OCI-LY3 (cell line): Measurements from ENCODE around the gene GIPC2.

Experiments
- H2AFZ ChIP-seq: fragments of 200-600, 300-600 bp; shearing (Covaris generic); 2 replicates; pipeline ENCODE4 v1.6.0; 2014; ENCODE audit warnings: antibody characterized with exemption, low read depth, low read length
- H3K27ac ChIP-seq: fragments of 200-600, 300-600 bp; sonication (generic); 2 replicates; pipeline ENCODE4 v1.5.1; 2014; ENCODE audit warnings: mild to moderate bottlenecking, low read length, moderate library complexity, mixed read lengths
- H3K27me3 ChIP-seq: fragments of 200-600, 300-600 bp; sonication (generic); 2 replicates; pipeline ENCODE4 v1.6.1; 2014; ENCODE audit warnings: low read depth, low read length, mixed read lengths
- H3K36me3 ChIP-seq: fragments of 200-600, 300-600 bp; sonication (generic); replicated peaks from 2 replicates; pipeline ENCODE3; 2014; ENCODE audit warnings: low read depth, low read length, mixed read lengths
- H3K4me1 ChIP-seq: fragments of 300-600, 200-600 bp; sonication (generic); 2 replicates; pipeline ENCODE4 v1.6.1; 2014; ENCODE audit warnings: low read length, mixed read lengths
- H3K4me2 ChIP-seq: fragments of 200-600, 300-600 bp; sonication (generic); 2 replicates; pipeline ENCODE4 v1.6.1; 2014; ENCODE audit warnings: low read length, mixed read lengths
- H3K4me3 ChIP-seq: fragments of 300-600, 200-600 bp; sonication (generic); 2 replicates; pipeline ENCODE4 v1.5.1; 2014; ENCODE audit warnings: antibody characterized with exemption, mild to moderate bottlenecking, low read length, moderate library complexity
- H3K79me2 ChIP-seq: fragments of 300-600, 200-600 bp; shearing (Covaris generic); 2 replicates; pipeline ENCODE4 v1.6.1; 2014; ENCODE audit warnings: mild to moderate bottlenecking, low read length, mixed read lengths
- H3K9ac ChIP-seq: fragments of 300-600, 200-600 bp; shearing (Covaris generic); 2 replicates; pipeline ENCODE4 v1.6.0; 2014; ENCODE audit warnings: mild to moderate bottlenecking, low read length, moderate library complexity
- H3K9me3 ChIP-seq: fragments of 200-600, 300-600 bp; shearing (Covaris generic); 2 replicates; pipeline ENCODE4 v1.6.1; 2014; ENCODE audit warnings: low read length, mixed read lengths; ENCODE audit not compliant: insufficient read depth
- H4K20me1 ChIP-seq: fragments of 200-600, 300-600 bp; sonication (generic); 2 replicates; pipeline ENCODE4 v1.6.1; 2016; ENCODE audit warnings: low read length, mixed read lengths; ENCODE audit not compliant: insufficient read depth
- EZH2phosphoT487 ChIP-seq: fragments of 200-600 bp; shearing (Covaris generic); IDR thresholded peaks from 2 replicates; pipeline ENCODE4 v1.6.1; 2018; ENCODE audit warnings: antibody characterized with exemption, mixed run types, low read depth
- TF ChIP-seq, protein P1 (sequence below): fragments of 200-600, 300-600 bp; sonication (generic); IDR thresholded peaks from 2 replicates; pipeline ENCODE4 v1.5.1; 2014; ENCODE audit warnings: antibody characterized with exemption, low read length, low read depth

Gene GIPC2

DNA sequence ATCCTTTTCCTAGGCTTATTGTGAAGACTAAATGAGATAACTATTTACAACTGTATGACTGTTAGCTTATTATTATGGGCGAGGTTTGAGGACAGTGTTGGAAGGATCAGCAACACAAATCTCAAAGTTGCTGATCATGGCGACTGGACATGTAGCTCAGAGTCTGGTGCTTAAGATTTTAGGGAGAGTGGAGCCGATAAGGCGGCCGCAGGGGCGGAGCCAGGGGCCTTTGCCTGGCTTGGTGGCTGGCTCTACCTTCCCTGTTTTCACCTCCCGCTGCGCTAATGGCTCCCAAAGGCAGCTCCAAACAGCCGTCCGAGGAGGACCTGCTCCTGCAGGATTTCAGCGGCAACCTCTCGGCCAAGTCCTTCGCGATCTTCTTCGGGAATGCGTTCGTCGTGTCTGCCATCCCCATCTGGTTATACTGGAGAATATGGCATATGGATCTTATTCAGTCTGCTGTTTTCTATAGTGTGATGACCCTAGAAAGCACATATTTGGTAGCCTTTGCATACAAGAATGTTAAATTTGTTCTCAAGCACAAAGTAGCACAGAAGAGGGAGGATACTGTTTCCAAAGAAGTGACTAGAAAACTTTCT, 45.5 kb downstream of the GIPC2 start:
- Histone ChIP-seq H3K9me3 (no peaks in the 10 kb centered on the region), H3K9ac (no peak overlapping the region), H3K27ac (no peak overlapping the region), H2AFZ (no peak overlapping the region), H3K79me2 (no peaks in the 10 kb centered on the region), H3K4me2 (no peak overlapping the region), H3K36me3 (no peaks in the 10 kb centered on the region), H3K4me3 (no peak overlapping the region), H3K27me3 (no peaks in the 10 kb centered on the region), H4K20me1 (no peaks in the 10 kb centered on the region), H3K4me1 (no peaks in the 10 kb centered on the region)
- TF ChIP-seq EZH2phosphoT487, result no peak
- TF ChIP-seq, protein P1, sequence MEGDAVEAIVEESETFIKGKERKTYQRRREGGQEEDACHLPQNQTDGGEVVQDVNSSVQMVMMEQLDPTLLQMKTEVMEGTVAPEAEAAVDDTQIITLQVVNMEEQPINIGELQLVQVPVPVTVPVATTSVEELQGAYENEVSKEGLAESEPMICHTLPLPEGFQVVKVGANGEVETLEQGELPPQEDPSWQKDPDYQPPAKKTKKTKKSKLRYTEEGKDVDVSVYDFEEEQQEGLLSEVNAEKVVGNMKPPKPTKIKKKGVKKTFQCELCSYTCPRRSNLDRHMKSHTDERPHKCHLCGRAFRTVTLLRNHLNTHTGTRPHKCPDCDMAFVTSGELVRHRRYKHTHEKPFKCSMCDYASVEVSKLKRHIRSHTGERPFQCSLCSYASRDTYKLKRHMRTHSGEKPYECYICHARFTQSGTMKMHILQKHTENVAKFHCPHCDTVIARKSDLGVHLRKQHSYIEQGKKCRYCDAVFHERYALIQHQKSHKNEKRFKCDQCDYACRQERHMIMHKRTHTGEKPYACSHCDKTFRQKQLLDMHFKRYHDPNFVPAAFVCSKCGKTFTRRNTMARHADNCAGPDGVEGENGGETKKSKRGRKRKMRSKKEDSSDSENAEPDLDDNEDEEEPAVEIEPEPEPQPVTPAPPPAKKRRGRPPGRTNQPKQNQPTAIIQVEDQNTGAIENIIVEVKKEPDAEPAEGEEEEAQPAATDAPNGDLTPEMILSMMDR, result no peak

DNA sequence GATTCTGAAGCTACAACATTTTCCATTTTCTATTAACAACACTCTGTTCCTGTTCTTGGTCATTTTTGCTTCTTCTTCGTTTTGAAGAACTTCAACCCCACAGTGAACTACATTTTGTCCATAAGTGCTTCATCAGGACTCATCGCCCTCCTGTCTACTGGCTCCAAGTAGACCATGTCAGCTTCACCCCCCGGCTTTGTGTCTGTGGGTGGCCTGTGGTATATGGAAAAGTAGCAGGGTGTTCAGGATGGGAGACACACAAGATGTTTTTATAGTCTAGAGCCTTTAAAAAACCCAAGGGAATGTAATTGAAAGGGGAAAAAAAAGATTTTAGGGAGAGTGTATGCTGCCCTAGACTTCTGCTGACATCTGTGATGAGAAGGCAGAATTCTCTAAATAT, 46.1 kb downstream of the GIPC2 start:
- Histone ChIP-seq H3K4me2 (no peak overlapping the region), H3K4me1 (no peaks in the 10 kb centered on the region), H3K9ac (no peak overlapping the region), H3K9me3 (no peaks in the 10 kb centered on the region), H3K4me3 (no peak overlapping the region), H3K27ac (no peak overlapping the region), H3K36me3 (no peaks in the 10 kb centered on the region), H2AFZ (no peak overlapping the region), H3K79me2 (no peaks in the 10 kb centered on the region), H3K27me3 (no peaks in the 10 kb centered on the region), H4K20me1 (no peaks in the 10 kb centered on the region)
- no peak for TF ChIP-seq EZH2phosphoT487
- TF ChIP-seq, protein P1, result no peak

DNA sequence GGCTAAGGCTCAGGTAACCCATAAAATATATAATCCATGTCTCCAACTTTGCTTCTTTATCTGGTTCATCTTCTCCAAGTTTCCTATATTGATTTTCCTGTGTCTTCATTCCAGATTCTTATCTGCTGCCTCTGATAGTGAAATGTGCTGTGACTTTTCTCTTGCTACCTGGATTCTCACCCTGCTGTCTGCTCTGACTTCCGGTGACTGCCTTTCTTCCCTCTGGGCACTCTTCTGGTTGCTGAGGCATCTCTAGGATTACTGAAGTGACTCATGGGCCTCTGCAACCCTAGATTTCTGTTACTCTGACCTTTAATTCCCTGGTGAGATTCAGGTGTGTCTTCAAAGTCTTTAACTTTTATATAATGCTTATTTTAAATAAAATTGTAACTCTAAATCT, 46.9 kb downstream of the GIPC2 start:
- Histone ChIP-seq H4K20me1 (no peaks in the 10 kb centered on the region), H3K9ac (no peak overlapping the region), H3K9me3 (no peaks in the 10 kb centered on the region), H3K4me2 (no peak overlapping the region), H3K4me3 (no peak overlapping the region), H3K79me2 (no peaks in the 10 kb centered on the region), H3K27ac (no peak overlapping the region), H2AFZ (no peak overlapping the region), H3K36me3 (no peaks in the 10 kb centered on the region), H3K4me1 (no peaks in the 10 kb centered on the region), H3K27me3 (no peaks in the 10 kb centered on the region)
- TF ChIP-seq EZH2phosphoT487, result no peak

- Histone ChIP-seq H3K9me3 (no peaks in the 10 kb centered on the region), H3K27ac (no peak overlapping the region), H4K20me1 (no peaks in the 10 kb centered on the region), H3K4me1 (no peaks in the 10 kb centered on the region), H3K27me3 (no peaks in the 10 kb centered on the region), H2AFZ (no peak overlapping the region), H3K4me2 (no peak overlapping the region), H3K79me2 (no peaks in the 10 kb centered on the region), H3K9ac (no peak overlapping the region), H3K36me3 (no peaks in the 10 kb centered on the region), H3K4me3 (no peak overlapping the region)
- TF ChIP-seq, protein P1, result no peak
- TF ChIP-seq EZH2phosphoT487, result no peak
Observed at GRCh38 chr1:78093560-78093959, 47.8 kb downstream of the GIPC2 start.

GRCh38 chr1:78094639-78095038, 48.9 kb downstream of the GIPC2 start:
- no peaks in the 10 kb centered on the region for H3K36me3 ChIP-seq
- no peaks in the 10 kb centered on the region for H4K20me1 ChIP-seq
- H2AFZ ChIP-seq, result no peak overlapping the region
- H3K4me3 ChIP-seq, result no peak overlapping the region
- H3K27ac ChIP-seq, result no peak overlapping the region
- H3K79me2 ChIP-seq, result no peaks in the 10 kb centered on the region
- H3K4me2 ChIP-seq, result no peak overlapping the region
- no peak for TF ChIP-seq EZH2phosphoT487
- TF ChIP-seq, protein P1, result no peak
- no peaks in the 10 kb centered on the region for H3K9me3 ChIP-seq
- no peak overlapping the region for H3K9ac ChIP-seq
- no peaks in the 10 kb centered on the region for H3K4me1 ChIP-seq
- H3K27me3 ChIP-seq, result no peaks in the 10 kb centered on the region
